Stimulated activated CD8-positive, alpha-beta memory T cell treated with anti-CD3 and anti-CD28 coated beads, Interleukin-15, amount 100 ng/mL, for 48 hours (primary cell): ENCODE data around the gene TBC1D2B.
"Not testable (repeated sequence)": the region's sequence is repeated elsewhere in the genome, so short reads cannot be mapped to it uniquely, and the experiment has no call there.

Source experiments
- DNase-seq, 2 donors: peaks; one replicate each; pipeline ENCODE4 v3.0.0-alpha.2; 2020; ENCODE audit warnings: low read depth in 2 of 2

The TBC1D2B gene

DNA sequence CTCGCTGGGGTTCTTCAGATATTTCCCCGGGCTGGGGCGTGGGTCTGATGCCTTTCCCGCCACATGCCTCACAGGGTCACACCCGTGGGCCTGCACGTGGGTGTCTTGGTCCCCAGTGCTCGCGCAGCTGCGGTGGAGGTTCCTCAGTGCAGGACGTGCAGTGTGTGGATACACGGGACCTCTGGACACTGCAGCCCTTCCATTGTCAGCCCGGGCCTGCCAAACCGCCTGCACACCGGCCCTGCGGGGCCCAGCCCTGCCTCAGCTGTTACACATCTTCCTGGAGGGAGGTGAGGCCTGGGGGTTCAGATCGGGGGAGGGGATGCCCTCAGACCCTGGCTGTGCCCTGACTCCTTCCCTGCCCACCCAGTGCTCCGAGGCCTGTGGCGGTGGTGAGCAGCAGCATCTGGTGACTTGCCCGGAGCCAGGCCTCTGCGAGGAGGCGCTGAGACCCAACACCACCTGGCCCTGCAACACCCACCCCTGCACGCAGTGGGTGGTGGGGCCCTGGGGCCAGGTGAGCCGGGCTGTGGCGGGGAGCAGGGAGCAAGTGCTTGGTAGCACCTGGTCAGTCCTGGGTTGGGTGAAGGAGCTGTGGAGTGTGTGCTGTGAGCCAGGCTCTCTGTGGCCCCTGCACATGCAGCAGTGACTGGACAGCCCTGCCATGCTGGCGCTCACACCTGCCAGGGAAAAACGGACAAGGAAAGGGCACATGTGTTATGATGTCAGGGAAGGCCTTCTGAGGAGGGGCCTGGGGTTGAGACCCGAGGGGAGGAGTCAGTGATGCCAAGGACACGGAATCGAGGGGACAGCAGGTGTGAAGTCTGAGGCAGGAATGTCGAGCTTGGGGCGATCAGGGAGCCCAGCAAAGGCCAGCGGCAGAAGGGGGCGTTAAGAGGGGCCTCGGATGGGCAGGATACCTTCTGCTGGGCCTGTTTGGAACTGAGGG is 88.9 kb downstream of the TBC1D2B start:
- no peak for DNase-seq

DNA sequence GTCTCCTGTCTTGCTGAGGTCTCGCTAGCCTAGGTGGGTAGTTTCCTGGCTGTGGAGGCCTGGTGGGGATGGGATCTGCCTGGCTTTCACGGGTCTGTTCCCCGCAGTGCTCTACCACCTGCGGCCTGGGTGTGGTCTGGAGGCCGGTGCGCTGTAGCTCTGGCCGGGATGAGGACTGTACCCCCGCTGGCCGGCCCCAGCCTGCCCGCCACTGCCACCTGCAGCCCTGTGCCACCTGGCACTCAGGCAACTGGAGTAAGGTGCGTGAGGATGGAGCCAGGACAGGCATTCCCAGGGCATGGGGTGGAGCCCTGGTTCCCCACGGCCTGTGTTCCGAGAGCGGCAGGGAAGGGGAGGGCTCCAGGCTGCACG is 89.8 kb downstream of the TBC1D2B start:
- DNase-seq, result not testable (repeated sequence)

DNA sequence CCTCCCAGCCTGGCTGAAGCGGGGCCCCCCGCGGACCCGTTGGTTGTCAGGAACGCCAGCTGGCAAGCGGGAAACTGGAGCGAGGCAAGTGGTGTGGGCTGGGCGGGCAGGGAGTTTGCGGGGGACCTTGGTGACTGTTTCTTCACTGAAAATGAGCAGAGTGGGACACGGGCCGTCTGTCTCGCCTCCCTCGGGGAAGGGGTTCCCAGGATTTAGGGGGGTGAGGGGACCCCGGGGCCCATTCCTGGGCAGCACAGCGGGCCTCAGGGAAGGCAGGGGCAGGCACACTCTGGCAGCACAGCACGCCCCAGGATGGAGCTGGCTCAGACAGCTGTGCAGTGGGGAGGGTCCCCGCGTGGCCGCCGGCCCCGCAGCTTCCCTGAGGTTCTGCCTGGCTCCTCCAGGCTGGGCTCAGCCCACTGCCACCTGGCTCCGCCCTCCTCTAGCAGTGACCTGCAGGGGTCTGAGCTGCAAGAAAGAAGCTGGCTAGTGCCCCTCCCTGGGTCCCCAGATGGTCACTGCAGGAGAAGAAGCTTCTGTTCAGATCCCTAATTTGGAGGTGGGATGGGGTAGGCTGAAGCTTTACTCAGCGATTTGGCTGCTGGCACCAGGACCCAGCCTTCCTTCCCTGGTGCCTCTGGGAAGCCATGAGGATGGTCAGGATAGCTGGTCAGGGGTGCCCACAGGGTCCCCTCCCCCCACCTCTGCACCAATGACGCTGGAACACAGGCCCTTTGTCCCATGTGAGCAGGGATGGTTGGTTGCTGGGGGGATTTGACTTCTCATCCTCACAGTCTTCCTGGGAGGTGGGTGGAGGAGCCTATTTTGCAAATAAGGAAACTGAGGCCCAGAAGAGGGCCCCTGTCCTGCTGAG is 90.4 kb downstream of the TBC1D2B start:
- DNase-seq, result no peak

DNA sequence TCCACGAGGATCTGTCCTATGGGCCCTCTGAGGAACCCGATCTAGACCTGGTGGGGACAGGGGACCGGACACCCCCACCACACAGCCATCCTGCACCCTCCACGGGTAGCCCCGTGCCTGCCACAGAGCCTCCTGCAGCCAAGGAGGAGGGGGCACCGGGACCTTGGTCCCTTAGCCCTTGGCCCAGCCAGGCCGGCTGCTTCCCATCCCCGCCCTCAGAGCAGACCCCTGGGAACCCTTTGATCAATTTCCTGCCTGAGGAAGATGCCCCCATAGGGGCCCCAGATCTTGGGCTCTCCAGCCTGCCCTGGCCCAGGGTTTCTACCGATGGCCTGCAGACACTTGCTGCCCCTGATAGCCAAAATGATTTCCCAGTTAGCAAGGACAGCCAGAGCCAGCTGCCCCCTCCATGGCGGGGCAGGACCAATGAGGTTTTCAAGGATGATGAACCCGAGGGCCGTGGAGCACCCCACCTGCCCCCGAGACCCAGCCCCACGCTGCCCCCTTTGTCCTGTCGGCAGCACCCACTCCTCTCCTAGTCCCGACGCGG is 91.5 kb downstream of the TBC1D2B start:
- DNase-seq, result no peak

DNA sequence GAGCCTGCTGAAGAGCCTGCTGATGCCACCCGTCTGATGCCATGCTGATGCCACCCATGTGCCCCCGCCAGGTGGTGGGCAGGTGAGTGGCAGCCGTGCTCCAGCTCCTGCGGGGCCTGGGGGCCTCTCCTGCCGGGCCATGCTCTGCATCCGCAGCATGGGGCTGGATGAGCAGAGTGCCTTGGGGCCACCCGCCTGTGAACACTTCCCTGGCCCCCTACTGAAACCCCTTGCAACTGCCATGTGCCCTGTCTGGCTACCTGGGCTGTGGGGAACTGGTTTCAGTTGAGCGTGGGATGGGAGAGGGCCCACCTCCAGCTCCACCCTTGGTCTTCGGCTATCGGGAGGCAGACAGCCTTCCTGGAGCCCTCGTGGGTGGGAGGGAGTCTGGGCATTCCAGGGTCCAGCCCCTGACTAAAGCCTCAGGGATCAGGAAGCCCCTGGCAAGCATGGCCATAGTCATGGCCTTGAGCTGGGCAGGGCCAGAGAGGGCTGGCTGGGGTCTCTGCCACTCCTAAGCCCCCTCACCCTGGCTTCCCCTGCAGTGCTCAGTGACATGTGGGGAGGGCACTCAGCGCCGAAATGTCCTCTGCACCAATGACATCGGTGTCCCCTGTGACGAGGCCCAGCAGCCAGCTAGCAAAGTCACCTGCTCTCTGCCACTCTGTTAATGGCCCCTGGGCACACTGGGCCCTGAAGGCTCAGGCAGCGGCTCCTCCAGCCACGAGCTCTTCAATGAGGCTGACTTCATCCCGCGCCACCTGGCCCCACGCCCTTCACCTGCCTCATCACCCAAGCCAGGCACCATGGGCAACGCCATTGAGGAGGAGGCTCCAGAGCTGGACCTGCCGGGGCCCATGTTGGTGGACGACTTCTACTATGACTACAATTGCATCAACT is 92.2 kb downstream of the TBC1D2B start:
- no peak for DNase-seq

DNA sequence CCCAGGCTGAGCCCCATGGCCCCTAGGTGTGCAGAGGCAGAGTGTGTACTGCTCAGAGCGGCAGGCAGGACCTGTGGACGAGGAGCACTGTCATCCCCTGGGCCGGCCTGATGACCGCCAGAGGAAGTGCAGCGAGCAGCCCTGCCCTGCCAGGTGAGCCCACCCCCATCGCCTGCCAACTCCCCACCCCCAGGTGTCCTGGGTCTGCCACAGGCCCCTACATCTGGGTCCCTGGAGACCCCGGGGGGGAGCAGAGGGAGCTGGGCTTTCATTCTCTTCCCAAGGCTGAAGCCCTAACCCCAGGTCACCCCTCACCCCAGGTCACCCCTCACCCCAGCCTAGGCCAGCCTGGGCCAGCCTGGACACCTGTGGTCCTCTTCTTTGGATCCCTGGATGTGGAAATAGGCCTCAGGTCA is 93.1 kb downstream of the TBC1D2B start:
- DNase-seq, result no peak

DNA sequence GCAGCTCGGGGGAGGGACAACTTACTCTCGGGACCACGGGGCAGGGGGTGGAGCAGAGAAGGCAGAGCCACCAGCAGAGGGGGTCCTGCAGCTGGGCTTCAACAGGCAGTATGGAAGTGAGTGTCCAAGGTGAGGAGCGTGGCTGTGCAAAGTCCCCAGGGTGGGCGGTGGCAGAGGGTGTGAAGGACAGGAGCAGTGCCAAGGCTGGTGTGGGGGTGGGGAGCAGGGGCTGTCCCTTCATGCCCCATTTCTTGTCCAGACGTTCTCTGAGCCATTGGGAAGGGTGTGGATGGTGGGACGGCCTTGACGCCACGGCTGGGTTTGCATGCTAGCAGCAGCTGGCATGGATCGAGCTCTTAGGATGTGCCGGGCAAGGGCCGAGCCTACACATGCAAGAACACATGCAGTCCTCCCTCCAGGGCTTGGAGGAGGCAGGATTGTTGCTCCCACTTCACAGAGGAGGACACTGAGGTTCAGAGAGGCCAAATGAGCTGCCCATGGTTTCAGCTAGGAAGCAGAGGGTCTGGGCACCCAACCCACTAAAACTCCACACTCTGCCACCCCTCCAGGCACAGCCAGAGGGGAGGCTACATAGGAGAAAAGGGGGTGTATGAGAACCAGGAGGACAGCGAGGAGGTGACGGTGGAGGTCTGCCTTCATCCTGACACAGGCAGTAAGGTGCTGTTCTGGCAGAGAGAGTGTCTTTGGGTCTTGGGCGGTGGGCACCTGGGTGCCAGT is 93.6 kb downstream of the TBC1D2B start:
- DNase-seq, result no peak

DNA sequence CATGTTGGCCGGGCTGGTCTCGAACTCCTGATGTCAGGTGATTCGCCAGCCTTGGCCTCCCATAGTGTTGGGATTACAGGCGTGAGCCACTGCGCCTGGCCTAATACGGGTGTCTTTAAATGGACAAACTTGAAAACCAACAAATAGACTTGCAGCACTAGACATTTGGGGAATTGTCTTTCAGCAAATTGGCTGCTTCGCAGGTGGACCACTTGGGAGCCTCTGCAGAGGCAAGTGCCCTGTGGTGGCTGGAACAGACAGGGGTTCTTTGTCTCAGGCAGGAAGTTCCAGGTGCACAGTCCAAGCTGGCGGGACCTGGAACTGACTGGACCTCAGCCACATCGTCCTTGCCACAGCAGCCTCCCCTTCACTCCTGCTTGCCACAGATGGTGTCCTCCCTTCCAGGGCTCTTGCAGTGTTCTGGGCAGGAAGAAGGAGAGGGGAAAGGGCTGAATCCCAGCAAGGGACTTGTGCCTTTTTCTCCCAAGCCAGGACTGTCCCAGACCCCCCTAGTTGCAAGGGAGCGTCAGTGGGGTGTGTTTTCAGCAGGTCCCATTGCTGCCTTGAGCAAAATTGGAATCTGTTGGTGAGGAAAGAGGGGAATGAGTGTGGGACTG is 94.3 kb downstream of the TBC1D2B start:
- no peak for DNase-seq

DNA sequence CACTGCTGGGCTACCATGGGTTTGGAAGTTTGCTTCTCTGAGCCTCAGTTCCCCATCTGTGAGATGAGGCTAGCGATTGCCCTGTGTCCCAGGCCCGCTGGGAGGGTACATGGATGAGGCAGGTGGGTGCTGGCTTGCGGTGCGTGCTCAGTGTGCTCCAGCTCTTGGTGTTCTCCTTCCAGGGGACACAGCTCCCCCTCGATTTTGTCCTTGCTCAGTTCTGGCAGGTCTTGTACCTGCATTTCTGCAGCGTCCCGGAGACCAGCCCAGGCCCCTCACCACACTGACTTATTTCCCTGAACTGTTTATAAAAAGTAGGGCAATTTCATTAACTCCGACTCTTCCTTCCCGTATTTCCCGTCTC is 95.4 kb downstream of the TBC1D2B start:
- DNase-seq, result no peak

DNA sequence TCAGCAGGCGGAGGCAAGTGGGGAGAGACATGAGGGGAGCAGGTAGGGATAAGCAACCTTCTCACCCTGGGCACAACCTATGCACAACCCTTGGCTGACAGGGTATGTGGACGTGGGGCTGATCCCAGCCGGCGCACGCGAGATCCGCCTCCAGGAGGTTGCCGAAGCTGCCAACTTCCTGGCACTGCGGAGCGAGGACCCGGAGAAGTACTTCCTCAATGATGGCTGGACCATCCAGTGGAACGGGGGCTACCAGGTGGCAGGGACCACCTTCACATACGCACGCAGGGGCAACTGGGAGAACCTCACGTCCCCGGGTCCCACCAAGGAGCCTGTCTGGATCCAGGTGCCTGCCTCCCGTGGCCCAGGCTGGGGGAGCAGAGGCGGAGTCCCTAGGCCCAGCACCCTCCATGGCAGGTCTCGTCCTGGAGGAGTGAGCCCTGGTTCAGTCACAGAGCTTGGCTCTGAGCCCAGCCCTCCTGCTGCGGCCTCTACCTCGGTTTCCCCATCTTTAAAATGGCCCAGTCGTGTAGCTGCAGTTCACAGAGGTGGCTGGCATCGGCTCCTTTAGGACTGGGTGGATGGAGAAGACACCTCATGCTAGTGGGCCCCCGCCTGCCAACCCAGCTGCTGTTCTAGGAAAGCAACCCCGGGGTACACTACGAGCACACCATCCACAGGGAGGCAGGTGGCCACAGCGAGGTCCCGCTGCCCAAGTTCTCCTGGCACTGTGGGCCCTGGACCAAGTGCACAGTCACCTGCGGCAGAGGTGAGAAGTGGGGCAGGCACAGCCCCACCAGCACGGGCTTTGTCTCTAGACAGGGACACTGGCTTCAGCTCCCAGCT is 96.0 kb downstream of the TBC1D2B start:
- DNase-seq, result no peak

DNA sequence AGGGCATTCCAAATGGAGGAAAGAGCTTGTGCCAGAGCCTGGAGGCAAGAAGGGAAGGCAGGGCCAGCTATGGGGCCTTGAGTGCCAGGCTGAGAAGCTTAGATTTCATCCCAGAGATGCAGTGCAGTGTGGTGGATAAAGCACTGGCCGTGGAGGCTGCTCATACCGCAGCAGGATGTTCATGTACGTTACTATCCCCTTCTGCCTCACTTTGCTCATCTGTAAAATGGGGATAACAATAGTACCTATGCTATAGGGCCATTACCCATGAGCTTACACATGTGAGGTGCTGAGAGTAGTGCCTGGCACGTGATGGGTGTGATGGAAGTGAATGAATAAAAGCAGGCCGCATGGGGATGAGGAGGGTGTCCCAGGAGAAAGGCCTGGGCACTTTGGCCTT is 96.8 kb downstream of the TBC1D2B start:
- DNase-seq, result not testable (repeated sequence)

DNA sequence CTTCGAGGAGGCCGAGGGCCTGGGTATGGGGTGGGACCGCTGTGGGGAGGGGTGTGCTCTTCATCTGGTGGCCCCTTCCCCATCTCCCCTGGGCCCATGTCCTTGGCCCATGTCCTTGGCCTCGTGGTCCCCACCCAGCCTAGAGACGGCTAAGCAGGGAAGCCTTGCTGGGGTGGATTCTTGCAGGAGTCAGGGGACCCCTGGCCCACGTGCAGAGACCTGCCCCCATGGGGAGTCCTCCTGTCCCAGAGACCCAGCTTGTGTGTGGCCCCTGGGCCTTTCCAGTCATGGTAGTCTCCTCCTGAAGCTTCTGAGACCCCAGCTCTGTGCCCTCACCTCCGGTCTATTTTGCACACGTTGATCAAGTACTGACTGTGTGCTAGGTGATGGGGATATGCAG is 97.4 kb downstream of the TBC1D2B start:
- no peak for DNase-seq

DNA sequence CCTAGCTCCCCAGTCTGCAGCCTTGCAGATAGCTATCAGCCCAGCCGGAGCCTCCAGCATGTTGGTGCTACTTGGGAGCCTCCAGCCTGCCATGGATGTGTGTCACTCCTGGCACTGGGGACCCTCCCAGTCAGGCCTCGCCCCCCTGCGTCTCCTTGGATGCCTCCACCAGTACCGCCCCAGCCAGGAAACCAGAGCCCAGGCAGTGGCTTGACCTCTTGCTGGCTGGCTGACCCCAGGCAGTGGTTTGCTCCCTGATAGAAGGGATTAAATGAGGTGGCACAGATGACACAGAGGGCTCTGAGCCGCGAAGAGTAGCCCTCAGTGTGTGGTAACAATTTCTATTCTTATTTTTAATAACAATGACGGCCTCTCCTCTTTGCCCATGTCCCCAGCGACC is 98.4 kb downstream of the TBC1D2B start:
- DNase-seq, result not testable (repeated sequence)

DNA sequence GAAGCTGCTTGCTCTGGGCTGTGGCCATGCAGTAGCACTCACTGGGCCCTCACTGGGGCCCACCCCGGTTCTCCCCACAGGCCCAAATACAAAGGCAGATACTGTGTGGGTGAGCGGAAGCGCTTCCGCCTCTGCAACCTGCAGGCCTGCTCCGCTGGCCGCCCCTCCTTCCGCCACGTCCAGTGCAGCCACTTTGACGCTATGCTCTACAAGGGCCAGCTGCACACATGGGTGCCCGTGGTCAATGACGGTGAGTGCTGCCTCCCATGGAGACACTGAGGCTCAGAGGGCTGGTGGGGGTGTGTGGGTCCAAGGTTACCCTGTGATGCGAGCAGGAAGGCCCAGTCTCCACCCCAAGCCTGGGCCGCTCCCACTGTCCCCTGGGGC is 98.8 kb downstream of the TBC1D2B start:
- DNase-seq, result not testable (repeated sequence)

DNA sequence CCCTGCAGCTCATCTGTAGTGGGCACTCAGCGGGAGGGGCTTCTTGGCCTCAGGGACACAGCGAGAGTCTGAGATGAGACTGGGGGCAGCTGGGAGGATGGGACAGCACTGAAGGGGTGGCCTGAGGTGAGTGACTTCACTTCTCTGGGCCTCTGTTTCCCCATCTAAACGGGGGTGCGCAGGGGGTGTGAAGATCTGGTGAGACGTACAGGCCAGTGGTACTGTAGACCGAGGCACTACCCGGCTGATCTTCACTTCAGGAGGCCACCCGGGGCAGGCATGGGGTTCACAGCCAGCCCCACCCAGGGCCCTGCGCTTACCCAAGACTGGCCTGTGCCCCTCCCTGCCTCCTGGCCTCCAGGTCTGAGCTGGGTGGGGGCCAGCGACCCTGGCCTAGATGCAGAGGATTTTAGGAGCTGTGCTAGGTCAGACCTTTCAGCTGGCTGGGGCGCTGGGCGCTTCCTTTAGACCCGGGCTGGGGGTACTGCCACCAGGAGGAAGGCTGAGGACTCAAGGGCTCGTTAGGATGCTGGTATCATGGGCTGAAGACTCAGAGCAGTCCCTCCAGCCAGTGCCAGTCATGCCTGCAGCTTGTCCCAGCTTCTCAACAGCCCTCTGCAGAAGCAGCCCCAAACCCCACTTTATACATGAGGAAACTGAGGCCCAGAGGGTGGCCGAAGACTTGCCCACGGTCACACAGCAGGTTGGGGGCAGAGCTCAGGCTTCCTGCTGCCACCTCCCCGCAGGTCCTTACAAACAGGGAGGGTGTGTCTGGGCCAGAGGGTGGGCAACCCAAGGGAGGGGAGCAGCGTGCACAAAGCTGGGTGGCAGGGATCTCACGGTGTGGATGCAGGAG is 99.4 kb downstream of the TBC1D2B start:
- DNase-seq, result not testable (repeated sequence)

DNA sequence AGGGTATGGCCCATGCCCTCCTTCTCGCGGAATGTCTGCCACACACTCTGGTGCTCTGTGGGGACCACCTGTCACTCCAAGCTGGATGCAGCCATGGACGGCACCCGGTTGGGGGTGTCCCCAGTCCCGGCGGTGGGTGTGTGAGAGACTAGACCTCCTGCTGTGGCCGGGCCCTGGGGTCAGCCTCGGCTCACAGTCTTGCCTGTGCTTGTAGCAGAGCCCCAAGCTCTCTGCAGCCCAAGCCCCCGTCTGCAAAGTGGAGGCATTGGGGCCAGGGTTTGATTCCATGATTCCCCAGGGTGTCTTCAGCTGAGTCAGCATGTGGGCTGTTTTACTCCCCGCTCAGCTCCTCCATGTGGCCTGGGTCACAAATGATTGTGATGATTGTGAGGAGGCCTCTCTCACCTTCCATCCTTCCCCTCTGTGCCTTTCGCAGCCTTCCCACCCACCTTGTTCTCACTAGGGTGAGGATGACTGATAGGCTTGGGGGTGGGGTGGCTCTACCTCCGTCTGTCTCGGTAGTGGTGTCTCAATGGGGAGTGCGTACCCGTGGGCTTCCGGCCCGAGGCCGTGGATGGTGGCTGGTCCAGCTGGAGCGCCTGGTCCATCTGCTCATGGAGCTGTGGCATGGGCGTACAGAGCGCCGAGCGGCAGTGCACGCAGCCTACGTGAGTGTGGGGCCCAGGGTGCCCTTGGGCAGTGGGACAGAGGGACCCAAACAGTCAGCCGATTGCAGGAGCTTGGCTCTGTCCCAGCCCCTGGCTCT is 100.6 kb downstream of the TBC1D2B start:
- not testable (repeated sequence) for DNase-seq

DNA sequence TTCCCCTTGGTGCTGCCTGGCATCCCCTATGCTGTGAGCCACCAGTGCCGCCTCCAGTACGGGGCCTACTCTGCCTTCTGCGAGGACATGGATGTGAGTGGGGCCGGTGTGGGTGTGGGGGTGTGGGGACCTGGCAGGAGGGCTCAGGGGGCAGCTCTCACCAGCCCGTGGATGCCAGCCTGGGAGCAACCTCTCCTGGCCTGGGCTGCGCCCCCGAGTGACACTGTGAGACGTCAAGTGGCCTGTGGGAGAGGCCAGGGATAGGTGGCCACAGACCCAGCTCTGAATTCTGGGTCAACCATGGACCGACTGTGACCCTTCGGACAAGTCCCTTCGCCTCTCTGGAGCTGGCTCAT is 101.4 kb downstream of the TBC1D2B start:
- DNase-seq, result not testable (repeated sequence)
